ENCODE measurements around the gene INVS. TPM values are rescaled to one million over a fixed set of nuclear protein-coding genes. Genes with fewer than 3 reads are reported as not detected.

INVS gene
- total and polyA plus RNA-seq, 2 donors = 5.0 to 11.7 TPM

DNA sequence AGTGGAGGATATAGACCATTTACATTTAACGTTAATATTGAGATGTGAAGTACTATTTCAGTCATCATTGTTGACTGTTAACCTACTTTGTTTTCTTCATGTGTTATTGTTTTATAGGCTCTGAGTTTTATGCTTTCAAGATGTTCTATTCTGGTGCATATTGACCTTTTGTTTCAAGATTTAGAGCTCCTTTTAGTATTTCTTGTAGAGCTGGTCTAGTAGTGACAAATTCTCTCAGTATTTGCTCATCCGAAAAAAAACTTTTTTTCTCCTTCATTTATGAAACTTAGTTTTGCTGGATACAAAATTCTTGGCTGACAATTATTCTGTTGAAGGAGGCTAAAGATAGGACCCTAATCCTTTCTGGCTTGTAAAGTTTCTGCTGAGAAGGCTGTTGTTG lies 91.3 kb downstream of the INVS start:
- 99% methylated on average over 2 of the region's 2 CpGs for WGBS
- no peaks in the 10 kb centered on the region for H3K27me3 ChIP-seq (ENCODE audit: control insufficient read depth in 2 of 2, insufficient read depth in 1 of 2, low read length in 1 of 2)
- H3K36me3 ChIP-seq (ENCODE audit: control insufficient read depth in 2 of 2, insufficient read depth in 2 of 2, low read length in 1 of 2) = no peaks in the 10 kb centered on the region
- H3K4me3 ChIP-seq (ENCODE audit: low read length in 2 of 2) = no peak overlapping the region
- no peak for DNase-seq (ENCODE audit: low read depth in 6 of 9, low spot score in 9 of 9)
- H3K27ac ChIP-seq (ENCODE audit: low read depth in 1 of 2, low read length in 1 of 2) = no peak overlapping the region
- H3K9me3 ChIP-seq (ENCODE audit: control insufficient read depth in 2 of 2, insufficient read depth in 1 of 2, low read length in 1 of 2) = peaks cover 0 to 10% of the 10 kb centered on the region in 2 donors
- H3K4me1 ChIP-seq (ENCODE audit: control insufficient read depth in 2 of 2, insufficient read depth in 2 of 2, low read length in 2 of 2) = no peaks in the 10 kb centered on the region

DNA sequence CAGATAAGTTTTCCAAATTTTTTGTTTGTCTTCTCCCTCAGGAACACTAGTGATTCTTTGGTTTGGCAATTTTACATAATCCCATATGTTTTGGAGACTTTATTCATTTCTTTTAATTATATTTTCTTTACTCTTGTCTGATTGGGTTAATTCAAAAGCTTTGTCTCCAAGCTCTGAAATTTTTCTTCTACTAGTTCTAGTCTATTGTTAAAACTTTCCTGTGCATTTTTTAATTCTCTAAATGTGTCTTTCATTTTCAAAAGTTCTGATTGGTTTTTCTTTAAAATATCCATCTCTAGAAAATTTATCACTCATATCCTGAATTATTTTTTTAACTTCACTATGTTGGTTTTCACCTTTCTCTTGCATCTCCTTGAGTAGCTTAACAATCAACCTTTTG lies 92.2 kb downstream of the INVS start:
- peaks cover 0 to 10% of the 10 kb centered on the region in 2 donors for H3K9me3 ChIP-seq (ENCODE audit: control insufficient read depth in 2 of 2, insufficient read depth in 1 of 2, low read length in 1 of 2)
- no peak overlapping the region for H3K4me3 ChIP-seq (ENCODE audit: low read length in 2 of 2)
- no peaks in the 10 kb centered on the region for H3K27me3 ChIP-seq (ENCODE audit: control insufficient read depth in 2 of 2, insufficient read depth in 1 of 2, low read length in 1 of 2)
- no peak for DNase-seq (ENCODE audit: low read depth in 6 of 9, low spot score in 9 of 9)
- H3K4me1 ChIP-seq (ENCODE audit: control insufficient read depth in 2 of 2, insufficient read depth in 2 of 2, low read length in 2 of 2) = no peaks in the 10 kb centered on the region
- H3K36me3 ChIP-seq (ENCODE audit: control insufficient read depth in 2 of 2, insufficient read depth in 2 of 2, low read length in 1 of 2) = no peaks in the 10 kb centered on the region
- H3K27ac ChIP-seq (ENCODE audit: low read depth in 1 of 2, low read length in 1 of 2) = no peak overlapping the region

DNA sequence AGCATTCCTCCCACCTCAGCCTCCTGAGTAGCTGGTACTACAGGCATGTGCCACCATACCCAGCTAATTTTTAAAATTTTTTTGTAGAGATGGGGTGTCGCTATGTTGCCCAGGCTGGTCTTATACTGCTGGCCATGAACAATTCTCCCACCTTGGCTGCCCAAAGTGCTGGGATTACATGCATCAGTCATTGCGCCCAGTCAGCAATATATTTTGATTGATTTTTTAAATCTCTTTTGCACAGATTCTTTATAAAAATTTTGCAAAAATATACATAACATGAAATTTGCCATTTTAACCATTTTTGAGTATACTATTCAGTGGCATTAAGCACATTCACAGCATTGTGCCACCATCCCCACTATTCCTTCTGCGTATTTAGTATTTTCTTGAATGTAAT lies 94.0 kb downstream of the INVS start:
- Histone ChIP-seq H3K4me1 (ENCODE audit: control insufficient read depth in 2 of 2, insufficient read depth in 2 of 2, low read length in 2 of 2) (no peaks in the 10 kb centered on the region), H3K27me3 (ENCODE audit: control insufficient read depth in 2 of 2, insufficient read depth in 1 of 2, low read length in 1 of 2) (no peaks in the 10 kb centered on the region), H3K4me3 (ENCODE audit: low read length in 2 of 2) (no peak overlapping the region), H3K36me3 (ENCODE audit: control insufficient read depth in 2 of 2, insufficient read depth in 2 of 2, low read length in 1 of 2) (no peaks in the 10 kb centered on the region), H3K27ac (ENCODE audit: low read depth in 1 of 2, low read length in 1 of 2) (no peak overlapping the region), H3K9me3 (ENCODE audit: control insufficient read depth in 2 of 2, insufficient read depth in 1 of 2, low read length in 1 of 2) (peaks cover 0 to 10% of the 10 kb centered on the region in 2 donors)
- no peak for DNase-seq (ENCODE audit: low read depth in 6 of 9, low spot score in 9 of 9)
- 99% methylated on average over 3 of the region's 3 CpGs for WGBS

DNA sequence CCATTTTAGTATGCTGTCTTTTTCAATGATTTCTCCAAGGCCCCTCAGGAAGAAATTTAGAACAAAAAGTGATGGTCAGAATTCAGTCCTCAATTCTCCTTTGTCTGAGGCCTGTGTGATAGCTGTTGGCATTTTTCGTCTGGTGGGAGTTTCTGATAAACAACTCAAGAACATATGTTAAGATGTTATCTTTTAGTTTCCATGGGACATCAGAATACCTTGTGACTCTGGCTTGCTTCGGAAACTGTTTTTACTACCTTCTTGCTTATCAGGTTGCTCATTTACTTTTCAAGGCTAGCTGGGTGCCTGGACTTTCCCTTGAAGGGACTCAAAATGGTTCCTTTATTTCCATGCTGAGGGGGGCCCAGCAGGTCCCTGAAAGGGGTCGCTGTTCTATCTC lies 97.2 kb downstream of the INVS start:
- Histone ChIP-seq H3K27ac (ENCODE audit: low read depth in 1 of 2, low read length in 1 of 2) (no peak overlapping the region), H3K27me3 (ENCODE audit: control insufficient read depth in 2 of 2, insufficient read depth in 1 of 2, low read length in 1 of 2) (no peaks in the 10 kb centered on the region), H3K4me1 (ENCODE audit: control insufficient read depth in 2 of 2, insufficient read depth in 2 of 2, low read length in 2 of 2) (no peaks in the 10 kb centered on the region), H3K4me3 (ENCODE audit: low read length in 2 of 2) (no peak overlapping the region), H3K36me3 (ENCODE audit: control insufficient read depth in 2 of 2, insufficient read depth in 2 of 2, low read length in 1 of 2) (no peaks in the 10 kb centered on the region), H3K9me3 (ENCODE audit: control insufficient read depth in 2 of 2, insufficient read depth in 1 of 2, low read length in 1 of 2) (peaks cover 0 to 3% of the 10 kb centered on the region in 2 donors)
- WGBS = 82% methylated on average over 3 of the region's 3 CpGs
- DNase-seq (ENCODE audit: low read depth in 6 of 9, low spot score in 9 of 9) = no peak

DNA sequence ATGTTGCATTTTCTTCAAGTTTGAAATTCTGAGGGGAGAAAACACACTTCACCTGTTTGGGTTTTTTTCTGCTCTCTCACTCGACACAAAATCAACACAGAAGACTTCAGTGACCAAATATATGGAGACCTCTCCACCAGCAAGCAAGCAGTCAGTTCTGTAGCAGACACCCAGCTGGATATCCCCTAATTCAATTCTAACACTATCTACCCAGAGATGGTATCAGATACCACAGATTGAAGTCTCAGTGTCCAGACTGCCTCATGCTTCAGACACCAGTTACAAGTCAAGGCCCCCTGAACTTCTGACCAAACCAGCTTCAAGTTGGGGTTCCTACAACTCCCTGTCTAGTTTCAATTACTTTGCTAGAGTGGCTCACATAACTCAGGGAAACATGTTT lies 97.8 kb downstream of the INVS start:
- no peak overlapping the region for H3K4me3 ChIP-seq (ENCODE audit: low read length in 2 of 2)
- no peak for DNase-seq (ENCODE audit: low read depth in 6 of 9, low spot score in 9 of 9)
- H3K9me3 ChIP-seq (ENCODE audit: control insufficient read depth in 2 of 2, insufficient read depth in 1 of 2, low read length in 1 of 2) = peaks cover 0 to 2% of the 10 kb centered on the region in 2 donors
- H3K27ac ChIP-seq (ENCODE audit: low read depth in 1 of 2, low read length in 1 of 2) = no peak overlapping the region
- no peaks in the 10 kb centered on the region for H3K36me3 ChIP-seq (ENCODE audit: control insufficient read depth in 2 of 2, insufficient read depth in 2 of 2, low read length in 1 of 2)
- no peaks in the 10 kb centered on the region for H3K4me1 ChIP-seq (ENCODE audit: control insufficient read depth in 2 of 2, insufficient read depth in 2 of 2, low read length in 2 of 2)
- no peaks in the 10 kb centered on the region for H3K27me3 ChIP-seq (ENCODE audit: control insufficient read depth in 2 of 2, insufficient read depth in 1 of 2, low read length in 1 of 2)
- WGBS = 94% methylated on average over 1 of the region's 1 CpG

DNA sequence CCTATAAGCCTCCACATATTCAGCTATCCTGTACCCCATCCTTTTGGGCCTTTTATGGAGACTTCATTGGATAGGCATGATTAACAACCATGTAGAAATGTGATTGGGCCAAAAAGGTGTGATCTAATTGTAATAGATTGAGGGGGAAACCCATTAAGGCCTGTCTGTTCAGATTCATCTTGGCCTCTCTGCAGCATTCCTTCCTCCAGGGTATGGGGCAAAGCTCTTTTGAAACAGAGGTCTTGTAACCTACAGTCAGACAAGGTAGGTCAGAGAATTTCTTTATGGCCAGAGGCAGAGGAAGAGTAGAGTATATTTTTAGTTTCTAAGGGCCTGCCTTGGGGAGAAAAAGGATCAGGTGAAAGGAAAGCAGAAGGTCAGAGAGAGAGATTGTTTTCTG lies 98.5 kb downstream of the INVS start:
- Histone ChIP-seq H3K36me3 (ENCODE audit: control insufficient read depth in 2 of 2, insufficient read depth in 2 of 2, low read length in 1 of 2) (no peaks in the 10 kb centered on the region), H3K27me3 (ENCODE audit: control insufficient read depth in 2 of 2, insufficient read depth in 1 of 2, low read length in 1 of 2) (no peaks in the 10 kb centered on the region), H3K27ac (ENCODE audit: low read depth in 1 of 2, low read length in 1 of 2) (no peak overlapping the region), H3K9me3 (ENCODE audit: control insufficient read depth in 2 of 2, insufficient read depth in 1 of 2, low read length in 1 of 2) (no peaks in the 10 kb centered on the region), H3K4me1 (ENCODE audit: control insufficient read depth in 2 of 2, insufficient read depth in 2 of 2, low read length in 2 of 2) (no peaks in the 10 kb centered on the region), H3K4me3 (ENCODE audit: low read length in 2 of 2) (no peak overlapping the region)
- no peak for DNase-seq (ENCODE audit: low read depth in 6 of 9, low spot score in 9 of 9)

DNA sequence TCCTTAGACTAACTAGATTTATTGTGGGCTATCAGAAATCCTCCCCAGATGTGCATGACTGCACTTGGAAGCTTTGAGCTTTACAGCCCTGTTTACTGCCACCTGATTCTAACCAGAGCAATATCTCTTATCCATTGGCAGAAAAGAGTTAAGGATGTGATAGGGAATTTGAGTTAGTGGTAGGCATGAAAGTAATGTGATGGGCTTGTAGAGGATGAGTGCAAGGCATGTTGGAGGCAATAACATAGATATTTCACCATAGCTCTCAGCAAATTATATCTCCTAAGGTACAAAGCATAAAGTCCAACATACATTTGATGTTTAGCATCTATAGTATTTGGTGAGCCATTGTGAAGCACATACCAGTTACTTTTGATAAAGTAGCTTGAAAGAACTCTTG lies 103.8 kb downstream of the INVS start:
- Histone ChIP-seq H3K27me3 (ENCODE audit: control insufficient read depth in 2 of 2, insufficient read depth in 1 of 2, low read length in 1 of 2) (no peaks in the 10 kb centered on the region), H3K4me1 (ENCODE audit: control insufficient read depth in 2 of 2, insufficient read depth in 2 of 2, low read length in 2 of 2) (no peaks in the 10 kb centered on the region)
- no peak for DNase-seq (ENCODE audit: low read depth in 6 of 9, low spot score in 9 of 9)

DNA sequence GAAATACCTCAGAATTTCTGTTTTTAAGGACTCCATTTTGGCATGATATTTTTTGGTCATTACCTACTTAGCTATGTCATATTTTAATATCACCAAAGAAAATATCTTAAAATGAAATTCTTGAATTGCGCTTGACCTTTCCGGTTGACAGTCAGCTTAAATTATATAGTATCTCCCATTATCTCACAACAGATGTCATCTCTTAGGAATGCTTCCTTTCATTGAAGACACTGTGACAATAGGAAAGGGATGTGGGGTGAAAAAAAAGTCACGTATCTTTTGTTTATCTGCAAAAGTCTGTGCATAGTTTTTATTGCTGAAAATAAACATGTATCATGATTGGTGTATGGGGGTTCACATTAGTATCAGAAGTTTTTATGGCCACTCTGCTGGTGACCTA lies 105.8 kb downstream of the INVS start:
- 98% methylated on average over 3 of the region's 3 CpGs for WGBS
- Histone ChIP-seq H3K9me3 (ENCODE audit: control insufficient read depth in 2 of 2, insufficient read depth in 1 of 2, low read length in 1 of 2) (no peaks in the 10 kb centered on the region), H3K27ac (ENCODE audit: low read depth in 1 of 2, low read length in 1 of 2) (no peak overlapping the region), H3K4me1 (ENCODE audit: control insufficient read depth in 2 of 2, insufficient read depth in 2 of 2, low read length in 2 of 2) (no peaks in the 10 kb centered on the region), H3K4me3 (ENCODE audit: low read length in 2 of 2) (no peak overlapping the region), H3K27me3 (ENCODE audit: control insufficient read depth in 2 of 2, insufficient read depth in 1 of 2, low read length in 1 of 2) (no peaks in the 10 kb centered on the region), H3K36me3 (ENCODE audit: control insufficient read depth in 2 of 2, insufficient read depth in 2 of 2, low read length in 1 of 2) (no peaks in the 10 kb centered on the region)
- DNase-seq (ENCODE audit: low read depth in 6 of 9, low spot score in 9 of 9) = no peak

More for the DNA sequence above, 103.8 kb downstream of the INVS start:
- Histone ChIP-seq H3K4me3 (ENCODE audit: low read length in 2 of 2) (no peak overlapping the region), H3K27ac (ENCODE audit: low read depth in 1 of 2, low read length in 1 of 2) (no peak overlapping the region), H3K9me3 (ENCODE audit: control insufficient read depth in 2 of 2, insufficient read depth in 1 of 2, low read length in 1 of 2) (no peaks in the 10 kb centered on the region), H3K36me3 (ENCODE audit: control insufficient read depth in 2 of 2, insufficient read depth in 2 of 2, low read length in 1 of 2) (no peaks in the 10 kb centered on the region)

DNA sequence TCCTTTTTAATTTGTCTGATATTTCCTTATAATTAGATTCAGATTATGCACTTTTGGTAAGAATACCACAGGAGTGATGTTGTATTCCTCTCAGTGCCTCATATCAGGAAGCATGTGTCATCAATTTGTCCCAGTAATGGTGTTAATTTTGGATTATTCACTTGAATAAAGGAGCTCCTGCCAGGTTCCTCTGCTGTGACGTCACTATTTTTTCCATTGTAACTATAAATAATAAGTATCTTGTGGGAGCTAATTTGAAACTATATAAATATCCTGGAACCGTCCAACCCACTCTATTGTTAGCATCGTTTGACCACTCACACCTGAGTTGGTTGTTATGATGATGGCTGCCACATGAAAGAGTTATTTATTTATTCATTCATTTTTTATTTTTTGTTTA lies 107.9 kb downstream of the INVS start:
- Histone ChIP-seq H3K27me3 (ENCODE audit: control insufficient read depth in 2 of 2, insufficient read depth in 1 of 2, low read length in 1 of 2) (no peaks in the 10 kb centered on the region), H3K4me1 (ENCODE audit: control insufficient read depth in 2 of 2, insufficient read depth in 2 of 2, low read length in 2 of 2) (peaks cover 0 to 3% of the 10 kb centered on the region in 2 donors), H3K4me3 (ENCODE audit: low read length in 2 of 2) (no peak overlapping the region), H3K36me3 (ENCODE audit: control insufficient read depth in 2 of 2, insufficient read depth in 2 of 2, low read length in 1 of 2) (no peaks in the 10 kb centered on the region), H3K27ac (ENCODE audit: low read depth in 1 of 2, low read length in 1 of 2) (no peak overlapping the region), H3K9me3 (ENCODE audit: control insufficient read depth in 2 of 2, insufficient read depth in 1 of 2, low read length in 1 of 2) (no peaks in the 10 kb centered on the region)
- DNase-seq (ENCODE audit: low read depth in 6 of 9, low spot score in 9 of 9) = no peak
- WGBS = 88% methylated on average over 3 of the region's 3 CpGs

DNA sequence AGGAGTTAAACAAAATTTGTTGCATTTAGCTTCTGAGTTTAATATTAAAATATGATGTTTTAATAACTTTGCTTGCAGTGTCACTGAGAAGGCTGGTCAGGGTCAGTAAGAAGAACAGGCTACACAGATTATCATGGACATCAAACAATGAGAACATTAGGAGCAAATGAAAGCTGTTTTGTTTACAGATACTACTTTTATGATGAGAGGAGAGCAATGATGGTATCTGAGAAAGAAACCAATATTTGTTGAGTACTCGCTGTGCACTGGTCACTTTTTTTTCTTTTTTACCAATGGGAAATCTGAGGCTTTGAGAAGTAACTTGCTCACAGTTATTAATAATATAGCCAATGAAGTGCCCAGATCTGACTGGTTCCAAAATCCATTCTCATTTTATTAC lies 109.6 kb downstream of the INVS start:
- H3K9me3 ChIP-seq (ENCODE audit: control insufficient read depth in 2 of 2, insufficient read depth in 1 of 2, low read length in 1 of 2) = no peaks in the 10 kb centered on the region
- H3K36me3 ChIP-seq (ENCODE audit: control insufficient read depth in 2 of 2, insufficient read depth in 2 of 2, low read length in 1 of 2) = no peaks in the 10 kb centered on the region
- WGBS = 99% methylated on average over 1 of the region's 1 CpG
- H3K27me3 ChIP-seq (ENCODE audit: control insufficient read depth in 2 of 2, insufficient read depth in 1 of 2, low read length in 1 of 2) = no peaks in the 10 kb centered on the region
- DNase-seq (ENCODE audit: low read depth in 6 of 9, low spot score in 9 of 9) = no peak
- H3K4me3 ChIP-seq (ENCODE audit: low read length in 2 of 2) = no peak overlapping the region
- H3K27ac ChIP-seq (ENCODE audit: low read depth in 1 of 2, low read length in 1 of 2) = no peak overlapping the region
- peaks cover 0 to 3% of the 10 kb centered on the region in 2 donors for H3K4me1 ChIP-seq (ENCODE audit: control insufficient read depth in 2 of 2, insufficient read depth in 2 of 2, low read length in 2 of 2)
